Naive thymus-derived CD4-positive, alpha-beta T cell (primary cell): ENCODE results near the gene HSD17B14. TPM values are rescaled to one million over a fixed set of nuclear protein-coding genes. Genes with fewer than 3 reads are reported as not detected.
A peak's percentile ranks its signal among the peaks of the same experiment; 100 is the strongest.

Experiments used
- ATAC-seq: fragments of 150-1000 bp; cut with Tn5 transposase; 2 replicates; pipeline ENCODE4 v1.10.0; 2021; ENCODE audit warnings: mild to moderate bottlenecking, moderate library complexity
- CTCF ChIA-PET: fragments of 350-600 bp; sonication (Branson Sonifier 250); formaldehyde crosslinking; loops from one replicate; lab custom pipeline; 2021; ENCODE audit warnings: antibody characterized with exemption; lab: Charles Lee
- POLR2A ChIA-PET: fragments of 350-600 bp; sonication (Branson Sonifier 250); formaldehyde crosslinking; loops from one replicate; lab custom pipeline; 2021; ENCODE audit warnings: antibody characterized with exemption, inconsistent platforms; lab: Charles Lee
- DNase-seq, 9 donors: peaks; one replicate each; pipeline versions ENCODE4 v3.0.0 to v3.0.0-alpha.2; 2020 to 2022; ENCODE audit warnings: mixed read lengths in 1 of 9
- H3K27ac ChIP-seq: one replicate; pipeline ENCODE4 v1.7.0; 2013; ENCODE audit warnings: mild to moderate bottlenecking, low read depth, low read length, moderate library complexity
- H3K27me3 ChIP-seq, 2 donors: one replicate each; pipeline ENCODE4 v1.7.0; 2013; ENCODE audit warnings: low read length in 2 of 2, mild to moderate bottlenecking in 2 of 2, moderate library complexity in 2 of 2; ENCODE audit not compliant: control insufficient read depth in 2 of 2, insufficient read depth in 2 of 2
- H3K36me3 ChIP-seq, 3 experiments: 1 replicate in 2 of 3; 2 replicates in 1 of 3; pipeline ENCODE4 v1.7.0; 2013; ENCODE audit warnings: low read length in 3 of 3, mild to moderate bottlenecking in 3 of 3, moderate library complexity in 1 of 3; ENCODE audit not compliant: insufficient read depth in 3 of 3, control insufficient read depth in 2 of 3
- H3K4me1 ChIP-seq, 2 donors: one replicate each; pipeline ENCODE4 v1.7.0; 2013; ENCODE audit warnings: low read length in 2 of 2, mild to moderate bottlenecking in 2 of 2, moderate library complexity in 1 of 2; ENCODE audit not compliant: control insufficient read depth in 2 of 2, insufficient read depth in 2 of 2
- H3K4me3 ChIP-seq: 2 replicates; pipeline ENCODE4 v1.7.0; 2013; ENCODE audit warnings: mild to moderate bottlenecking, low read length
- H3K9me3 ChIP-seq, 3 experiments: 1 replicate in 2 of 3; 2 replicates in 1 of 3; pipeline ENCODE4 v1.7.0; 2013; ENCODE audit warnings: low read length in 3 of 3; ENCODE audit not compliant: control insufficient read depth in 2 of 3
- H3K27ac Mint-ChIP-seq, 9 donors: one replicate each; pipeline ENCODE4 v1.8.0; 2020 to 2022; ENCODE audit warnings: mixed read lengths in 9 of 9, mild to moderate bottlenecking in 8 of 9, moderate library complexity in 5 of 9, inconsistent platforms in 2 of 9
- H3K27me3 Mint-ChIP-seq, 5 donors: one replicate each; pipeline ENCODE4 v1.8.0; 2021 to 2022; ENCODE audit warnings: mixed read lengths in 5 of 5, mild to moderate bottlenecking in 1 of 5
- H3K36me3 Mint-ChIP-seq, 5 donors: one replicate each; pipeline ENCODE4 v1.8.0; 2020 to 2022; ENCODE audit warnings: mixed read lengths in 5 of 5, mild to moderate bottlenecking in 3 of 5, inconsistent platforms in 1 of 5
- H3K4me1 Mint-ChIP-seq, 7 donors: one replicate each; pipeline ENCODE4 v1.8.0; 2020 to 2022; ENCODE audit warnings: mixed read lengths in 7 of 7, mild to moderate bottlenecking in 3 of 7, inconsistent platforms in 1 of 7
- H3K4me3 Mint-ChIP-seq, 10 donors: one replicate each; pipeline ENCODE4 v1.8.0; 2020 to 2022; ENCODE audit warnings: mild to moderate bottlenecking in 10 of 10, mixed read lengths in 10 of 10, moderate library complexity in 6 of 10, inconsistent platforms in 2 of 10
- H3K9me3 Mint-ChIP-seq, 11 donors: one replicate each; pipeline ENCODE4 v1.8.0; 2020 to 2022; ENCODE audit warnings: mixed read lengths in 11 of 11, mild to moderate bottlenecking in 4 of 11, inconsistent platforms in 1 of 11, moderate library complexity in 1 of 11
- intact Hi-C, 2 donors: fragments of 100-400 bp; cut with micrococcal nuclease; formaldehyde crosslinking; loops; one replicate each; pipeline ENCODE4 v1.15.1; 2023
- polyA plus RNA-seq, 2 donors: library from polyadenylated mRNA; unstranded; fragments of 300-500 nt; fragmentation: Illumina TruSeq; gene quantifications; one replicate each; pipeline ENCODE4 v1.2.3, GENCODE V29; 2021
- total RNA-seq, 6 experiments: library from RNA in 5 of 6; stranded (reverse) in 5 of 6; gene quantifications; 1 replicate in 5 of 6; 2 replicates in 1 of 6; pipeline ENCODE4 v1.2.3 and lab custom pipeline; 2021 to 2026

The HSD17B14 gene
- total and polyA plus RNA-seq, 7 experiments from 2014 or later = 0.38 to 2.9 (median 1.2) TPM; not detected in 1

DNA sequence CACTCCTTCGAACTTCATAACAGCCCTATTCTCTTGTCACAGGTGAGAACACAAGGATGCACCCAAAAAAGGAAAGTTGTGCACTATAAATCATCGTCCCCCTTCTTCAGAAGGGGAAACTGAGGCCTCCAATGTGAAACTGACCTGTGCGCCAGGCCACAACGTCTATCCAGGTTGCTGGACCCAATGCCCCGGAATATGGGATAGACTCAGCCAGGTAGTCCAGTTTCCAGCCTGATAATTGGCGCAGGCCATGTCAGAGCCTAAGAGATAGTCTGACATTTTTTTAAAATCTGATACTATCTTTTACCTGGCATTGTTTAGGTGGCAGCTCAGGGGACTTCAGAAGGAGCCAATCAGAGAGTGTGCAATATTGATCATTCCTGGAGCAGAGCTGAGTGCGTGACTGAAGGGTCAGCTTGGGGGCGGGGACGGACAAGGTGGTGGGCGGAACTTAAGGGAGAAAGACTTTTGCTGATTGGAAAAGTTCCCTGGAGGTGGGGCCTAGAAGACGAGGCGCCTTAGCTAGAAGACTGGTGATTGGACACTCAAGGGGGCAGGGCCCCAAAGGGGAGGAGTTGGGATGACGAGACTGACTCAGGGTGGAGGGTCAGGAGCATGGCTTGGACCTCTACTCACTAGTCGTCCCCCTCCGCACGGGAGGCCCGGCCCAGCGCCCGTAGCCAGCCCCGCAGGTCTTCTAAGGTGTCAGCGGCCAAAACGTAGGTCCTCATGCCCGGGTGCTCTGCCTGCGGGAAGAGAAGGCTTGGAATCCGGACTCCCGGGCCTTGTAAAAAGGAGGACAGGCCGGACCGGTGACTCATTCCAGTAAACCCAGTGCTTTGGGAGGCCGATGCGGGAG is 23.7 kb upstream of the HSD17B14 start:
- Histone ChIP-seq H3K4me1 (no peaks in the 10 kb centered on the region), H3K9me3 (no peaks in the 10 kb centered on the region), H3K27me3 (no peaks in the 10 kb centered on the region), H3K4me3 (peak overlapping the region; percentile 48), H3K36me3 (no peaks in the 10 kb centered on the region), H3K27ac (peak overlapping the region; percentile 56)
- Mint-ChIP-seq H3K4me3 (peak overlapping the region in 9 of 10 donors; percentile 25 to 99 (median 90)), H3K9me3 (no peaks in the 10 kb centered on the region), H3K4me1 (peaks cover 0 to 8% (median 0%) of the 10 kb centered on the region in 7 donors), H3K27ac (peak overlapping the region in 3 of 9 donors; percentile 27 to 78 (median 75)), H3K36me3 (no peaks in the 10 kb centered on the region), H3K27me3 (no peaks in the 10 kb centered on the region)
- intact Hi-C loops = loop anchor here in 1 of 2 donors (2.0 kb wide), 1 partner anchor 105 kb away; the partner anchor contains the start of gene FTL
- ChIA-PET CTCF (no interaction called here), POLR2A (interaction anchor here (0.6 to 0.9 kb wide), 2 partner anchors 26 to 105 kb away, joined by 3 to 5 read pairs; partner anchors contain the start of gene FTL)
- ATAC-seq (peak; percentile 46), DNase-seq (no peak)

DNA sequence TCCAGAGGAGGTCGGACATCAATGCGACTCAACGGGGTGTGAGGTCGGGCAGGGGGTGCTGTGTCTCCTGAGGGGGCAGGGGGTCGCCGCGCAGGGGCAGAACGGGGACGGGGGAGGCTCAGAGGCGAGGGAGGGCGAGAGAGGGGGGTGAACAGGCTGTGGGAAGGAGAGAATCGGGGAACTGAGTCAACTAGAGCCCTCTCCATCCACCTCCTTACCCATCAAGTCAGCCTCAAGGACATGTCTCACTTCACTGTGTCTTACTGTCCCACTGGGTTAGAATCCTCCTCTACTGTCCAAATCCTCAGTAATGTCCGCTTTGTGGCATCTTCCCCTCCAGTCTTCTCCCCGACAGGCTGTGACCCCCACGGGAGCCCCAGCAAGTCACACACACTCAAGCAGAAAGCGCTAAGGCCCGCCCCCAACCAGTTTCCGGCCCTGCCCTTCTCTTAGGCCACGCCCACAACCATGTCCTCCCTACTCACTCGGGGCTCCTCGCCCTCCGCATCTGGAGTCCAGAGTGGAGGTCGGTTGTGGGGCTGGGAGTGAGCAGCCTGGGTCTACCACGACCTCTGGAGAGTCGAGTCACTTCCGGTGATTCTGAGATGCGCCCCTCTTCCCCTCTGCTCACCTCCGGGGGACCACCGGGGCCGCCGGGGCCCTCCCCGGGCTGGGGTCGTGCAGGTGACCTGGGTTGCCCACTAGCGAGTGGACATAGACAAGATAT is 22.9 kb upstream of the HSD17B14 start:
- ATAC-seq (peak; percentile 87), DNase-seq (peak; percentile 54 to 83 (median 77))
- ChIA-PET CTCF (interaction anchor here (1.0 to 1.5 kb wide), 2 partner anchors 16 to 111 kb away, joined by 3 to 5 read pairs; no protein-coding TSS in a partner anchor), POLR2A (no interaction called here)
- Histone ChIP-seq H3K27me3 (no peaks in the 10 kb centered on the region), H3K36me3 (no peaks in the 10 kb centered on the region), H3K9me3 (no peaks in the 10 kb centered on the region), H3K27ac (peak overlapping the region; percentile 56), H3K4me1 (no peaks in the 10 kb centered on the region), H3K4me3 (peak overlapping the region; percentile 48)
- peak overlapping the region; percentile 90 to 99 (median 94) for H3K4me3 Mint-ChIP-seq
- intact Hi-C loops = loop anchor here (1.0 to 2.0 kb wide), 3 partner anchors 13 to 106 kb away; partner anchors contain the start of genes PPP1R15A (in 2 of the 2), FTL (in 1 of the 2) and NUCB1 (in 1 of the 2)
- H3K27me3 Mint-ChIP-seq = no peaks in the 10 kb centered on the region
- peaks cover 0 to 8% (median 0%) of the 10 kb centered on the region in 7 donors for H3K4me1 Mint-ChIP-seq
- peak overlapping the region; percentile 7 to 94 (median 91) for H3K27ac Mint-ChIP-seq
- no peaks in the 10 kb centered on the region for H3K9me3 Mint-ChIP-seq
- no peaks in the 10 kb centered on the region for H3K36me3 Mint-ChIP-seq

DNA sequence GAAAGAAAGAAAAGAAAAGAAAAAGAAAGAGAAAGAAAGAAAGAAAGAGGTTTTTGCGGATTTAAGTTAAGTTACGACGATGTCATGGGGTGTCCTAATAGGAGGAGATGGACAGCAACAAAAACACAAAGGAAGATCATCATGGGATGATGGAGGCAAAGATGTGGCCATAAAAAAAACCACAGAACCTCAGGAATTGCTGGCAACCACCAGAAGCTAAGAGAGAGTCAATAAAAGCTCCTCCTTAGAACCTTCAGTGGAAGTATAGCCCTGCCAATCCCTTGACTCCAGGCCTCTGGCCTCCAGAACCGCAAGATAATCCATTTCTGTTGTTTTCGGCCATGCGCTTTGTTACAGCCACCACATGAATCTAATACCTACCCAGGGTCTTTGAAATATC is 20.6 kb upstream of the HSD17B14 start:
- no peaks in the 10 kb centered on the region for H3K9me3 ChIP-seq
- intact Hi-C loops = no loop called here
- Mint-ChIP-seq H3K4me3 (no peak overlapping the region), H3K36me3 (no peaks in the 10 kb centered on the region), H3K9me3 (no peaks in the 10 kb centered on the region), H3K4me1 (peaks cover 0 to 8% (median 0%) of the 10 kb centered on the region in 7 donors), H3K27me3 (no peaks in the 10 kb centered on the region), H3K27ac (no peak overlapping the region)
- no peak overlapping the region for H3K4me3 ChIP-seq
- DNase-seq = no peak
- no peaks in the 10 kb centered on the region for H3K36me3 ChIP-seq
- ATAC-seq = no peak
- POLR2A ChIA-PET = interaction anchor here (0.5 to 0.7 kb wide), 2 partner anchors 30 to 595 kb away, joined by 3 read pairs; partner anchors contain the start of gene PIH1D1
- no peaks in the 10 kb centered on the region for H3K27me3 ChIP-seq
- H3K27ac ChIP-seq = no peak overlapping the region
- CTCF ChIA-PET = no interaction called here
- H3K4me1 ChIP-seq = no peaks in the 10 kb centered on the region

DNA sequence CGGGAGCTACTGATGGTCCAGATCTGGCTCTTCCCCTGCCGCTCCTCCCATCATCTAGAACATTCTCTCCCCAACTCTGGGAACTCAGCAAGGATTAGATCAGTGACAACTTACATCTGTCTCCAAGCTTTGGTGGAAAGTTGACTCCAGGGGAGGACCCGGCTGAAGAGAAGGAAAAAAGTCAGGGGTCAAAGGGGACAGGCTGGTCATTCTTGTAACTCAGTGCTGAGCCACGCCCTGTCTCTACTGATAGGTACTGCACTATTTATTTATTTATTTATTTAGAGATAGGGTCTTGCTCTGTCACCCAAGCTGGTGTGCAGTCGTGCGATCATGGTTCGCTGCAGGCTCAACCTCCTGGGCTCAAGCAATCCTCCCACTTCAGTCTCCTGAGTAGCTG is 17.8 kb upstream of the HSD17B14 start:
- Mint-ChIP-seq H3K36me3 (no peaks in the 10 kb centered on the region), H3K4me3 (no peak overlapping the region), H3K4me1 (peaks cover 0 to 3% (median 0%) of the 10 kb centered on the region in 7 donors), H3K27ac (no peak overlapping the region), H3K27me3 (no peaks in the 10 kb centered on the region), H3K9me3 (no peaks in the 10 kb centered on the region)
- no peak for DNase-seq
- Histone ChIP-seq H3K9me3 (no peaks in the 10 kb centered on the region), H3K4me1 (no peaks in the 10 kb centered on the region), H3K27me3 (no peaks in the 10 kb centered on the region), H3K36me3 (no peaks in the 10 kb centered on the region), H3K4me3 (no peak overlapping the region), H3K27ac (no peak overlapping the region)
- no peak for ATAC-seq
- intact Hi-C loops = no loop called here
- CTCF ChIA-PET = no interaction called here
- POLR2A ChIA-PET = no interaction called here

DNA sequence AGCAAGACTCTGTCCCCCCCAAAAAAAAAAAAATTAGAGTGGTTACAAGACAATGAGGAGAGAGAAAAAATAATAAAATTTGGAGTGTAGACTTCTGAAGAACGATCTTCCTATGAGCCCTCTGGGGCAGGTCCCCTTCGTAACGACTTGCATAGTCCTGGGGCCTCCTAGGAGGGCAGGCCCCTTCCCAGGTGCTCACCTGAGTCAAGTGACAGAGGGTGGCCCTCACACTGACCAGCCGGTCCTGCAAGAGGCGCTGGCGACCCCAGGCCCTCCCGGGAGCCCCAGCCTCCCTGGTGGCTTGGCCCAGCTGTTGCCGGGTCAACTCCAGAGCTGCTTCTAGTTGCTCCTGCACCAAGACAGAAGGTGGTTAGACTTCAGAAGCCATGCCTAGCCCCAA is 17.2 kb upstream of the HSD17B14 start:
- no peak overlapping the region for H3K27ac Mint-ChIP-seq
- ChIA-PET POLR2A (no interaction called here), CTCF (interaction anchor here (0.6 kb wide), 1 partner anchor 66 kb away, joined by 3 read pairs; no protein-coding TSS in a partner anchor)
- no peaks in the 10 kb centered on the region for H3K36me3 Mint-ChIP-seq
- H3K36me3 ChIP-seq = no peaks in the 10 kb centered on the region
- no peaks in the 10 kb centered on the region for H3K9me3 ChIP-seq
- DNase-seq (no peak), ATAC-seq (no peak)
- H3K27me3 Mint-ChIP-seq = no peaks in the 10 kb centered on the region
- H3K27me3 ChIP-seq = no peaks in the 10 kb centered on the region
- no peaks in the 10 kb centered on the region for H3K4me1 Mint-ChIP-seq
- H3K27ac ChIP-seq = no peak overlapping the region
- intact Hi-C loops = no loop called here
- no peak overlapping the region for H3K4me3 Mint-ChIP-seq
- H3K4me1 ChIP-seq = no peaks in the 10 kb centered on the region
- no peak overlapping the region for H3K4me3 ChIP-seq
- H3K9me3 Mint-ChIP-seq = no peaks in the 10 kb centered on the region

DNA sequence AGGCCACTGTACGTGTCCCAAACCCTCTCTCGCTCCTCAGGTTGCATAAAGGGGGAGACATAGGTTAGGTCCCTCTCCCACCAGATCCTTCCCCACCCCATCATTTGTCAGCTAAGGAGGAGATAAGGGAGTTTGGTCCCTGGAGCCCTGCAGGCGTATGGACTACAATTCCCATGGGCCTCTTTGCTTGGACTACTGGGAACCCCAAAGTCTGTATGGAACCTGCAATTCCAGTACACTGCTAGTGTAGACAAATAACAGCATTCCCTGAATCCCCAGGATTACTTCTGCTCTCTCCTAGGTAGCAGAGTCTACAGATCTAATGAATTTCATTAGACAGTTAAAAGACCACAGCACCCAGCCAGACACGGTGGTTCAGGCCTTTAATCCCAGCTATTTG is 16.0 kb upstream of the HSD17B14 start:
- DNase-seq = no peak
- POLR2A ChIA-PET = interaction anchor here (0.7 kb wide), 1 partner anchor 14 kb away, joined by 3 read pairs; no protein-coding TSS in a partner anchor
- no peak overlapping the region for H3K27ac ChIP-seq
- intact Hi-C loops = no loop called here
- no peak overlapping the region for H3K4me3 ChIP-seq
- no peaks in the 10 kb centered on the region for H3K4me1 Mint-ChIP-seq
- H3K27ac Mint-ChIP-seq = no peak overlapping the region
- no peaks in the 10 kb centered on the region for H3K4me1 ChIP-seq
- CTCF ChIA-PET = no interaction called here
- H3K9me3 ChIP-seq = no peaks in the 10 kb centered on the region
- H3K36me3 ChIP-seq = no peaks in the 10 kb centered on the region
- H3K27me3 Mint-ChIP-seq = no peaks in the 10 kb centered on the region
- H3K36me3 Mint-ChIP-seq = no peaks in the 10 kb centered on the region
- no peak for ATAC-seq
- H3K27me3 ChIP-seq = no peaks in the 10 kb centered on the region
- no peaks in the 10 kb centered on the region for H3K9me3 Mint-ChIP-seq
- no peak overlapping the region for H3K4me3 Mint-ChIP-seq
